B cell (primary cell): ENCODE measurements around the gene EPM2AIP1. TPM values are rescaled to one million over a fixed set of nuclear protein-coding genes. Genes with fewer than 3 reads are reported as not detected.
"Not testable (repeated sequence)": the region's sequence is repeated elsewhere in the genome, so short reads cannot be mapped to it uniquely, and the experiment has no call there.

ENCODE experiments used
- ATAC-seq: fragments of 200-7000 bp; cut with Tn5 transposase; one replicate; pipeline ENCODE4 v1.10.0; 2021; ENCODE audit warnings: low read depth, mild to moderate bottlenecking, moderate number of reproducible peaks, moderate library complexity
- CTCF ChIA-PET: fragments of 350-600 bp; sonication (Branson Sonifier 250); formaldehyde crosslinking; loops from one replicate; lab custom pipeline; 2021; ENCODE audit warnings: antibody characterized with exemption, inconsistent platforms; lab: Charles Lee
- POLR2A ChIA-PET: fragments of 350-600 bp; sonication (Branson Sonifier 250); formaldehyde crosslinking; loops from one replicate; lab custom pipeline; 2021; ENCODE audit warnings: antibody characterized with exemption; lab: Charles Lee
- DNase-seq: peaks from one replicate; pipeline ENCODE4 v3.0.0; 2013
- H2AFZ ChIP-seq: 2 replicates; pipeline ENCODE4 v1.6.1; 2012; ENCODE audit warnings: mild to moderate bottlenecking, low read depth, low read length; ENCODE audit not compliant: insufficient read depth, poor library complexity, severe bottlenecking
- H3K27ac ChIP-seq, 2 donors: 1 replicate in 1 of 2; 2 replicates in 1 of 2; pipeline ENCODE4 v1.5.1; 2012 to 2013; ENCODE audit warnings: low read length in 2 of 2, mild to moderate bottlenecking in 2 of 2, moderate library complexity in 1 of 2
- H3K27me3 ChIP-seq, 4 experiments: fragments of 200-600 bp in 1 of 4; sonication (generic) in 1 of 4; replicated peaks in 1 of 4; 1 replicate in 2 of 4; 2 replicates in 2 of 4; pipeline versions ENCODE4 v1.6.1 to v1.7.0; 2013 to 2016; ENCODE audit warnings: low read length in 3 of 4, mild to moderate bottlenecking in 2 of 4, mixed read lengths in 1 of 4, moderate library complexity in 1 of 4; ENCODE audit not compliant: insufficient read depth in 4 of 4, control insufficient read depth in 3 of 4; ENCODE audit errors: control extremely low read depth in 1 of 4
- H3K36me3 ChIP-seq, 2 experiments: replicated peaks in 1 of 2; 1 replicate in 1 of 2; 2 replicates in 1 of 2; pipeline versions ENCODE4 v1.6.1 to v1.7.1; 2013; ENCODE audit warnings: low read length in 1 of 2; ENCODE audit not compliant: insufficient read depth in 2 of 2, control insufficient read depth in 1 of 2; ENCODE audit errors: control extremely low read depth in 1 of 2, extremely low read depth in 1 of 2
- H3K4me1 ChIP-seq, 2 donors: fragments of 200-600 bp in 1 of 2; sonication (generic) in 1 of 2; 1 replicate in 1 of 2; 2 replicates in 1 of 2; pipeline versions ENCODE4 v1.5.1 to v1.6.1; 2013 to 2017; ENCODE audit warnings: low read length in 2 of 2; ENCODE audit not compliant: control insufficient read depth in 2 of 2, insufficient read depth in 2 of 2
- H3K4me2 ChIP-seq: replicated peaks from 2 replicates; pipeline ENCODE3; 2012; ENCODE audit warnings: mild to moderate bottlenecking, low read depth, low read length; ENCODE audit not compliant: poor library complexity, severe bottlenecking
- H3K4me3 ChIP-seq, 5 experiments: fragments of 200-600 bp in 1 of 5; sonication (generic) in 1 of 5; 1 replicate in 3 of 5; 2 replicates in 2 of 5; pipeline versions ENCODE4 v1.5.1 to v1.7.0; 2011 to 2016; ENCODE audit warnings: low read length in 4 of 5, mild to moderate bottlenecking in 4 of 5, low read depth in 2 of 5, control low read depth in 1 of 5, moderate library complexity in 1 of 5; ENCODE audit not compliant: insufficient read depth in 1 of 5; ENCODE audit errors: control extremely low read depth in 1 of 5, extremely low read depth in 1 of 5
- H3K79me2 ChIP-seq: fragments of 200-600 bp; sonication (generic); one replicate; pipeline ENCODE4 v1.6.0; 2016; ENCODE audit warnings: low read length; ENCODE audit not compliant: control insufficient read depth, insufficient read depth
- H3K9ac ChIP-seq: fragments of 200-600 bp; sonication (generic); 2 replicates; pipeline ENCODE4 v1.6.1; 2017; ENCODE audit warnings: mild to moderate bottlenecking, low read length, moderate library complexity
- H3K9me3 ChIP-seq, 3 donors: one replicate each; pipeline versions ENCODE4 v1.6.1 to v1.7.1; 2013; ENCODE audit warnings: low read length in 2 of 3; ENCODE audit not compliant: control insufficient read depth in 2 of 3, insufficient read depth in 1 of 3; ENCODE audit errors: control extremely low read depth in 1 of 3
- H4K20me1 ChIP-seq: 2 replicates; pipeline ENCODE4 v1.6.0; 2012; ENCODE audit warnings: mild to moderate bottlenecking, low read length; ENCODE audit not compliant: insufficient read depth, control insufficient read depth, poor library complexity, severe bottlenecking
- H3K27ac Mint-ChIP-seq: one replicate; pipeline ENCODE4 v1.8.0; 2021; ENCODE audit warnings: mixed read lengths
- H3K27me3 Mint-ChIP-seq: one replicate; pipeline ENCODE4 v1.8.0; 2021; ENCODE audit warnings: mixed read lengths
- H3K4me1 Mint-ChIP-seq: one replicate; pipeline ENCODE4 v1.8.0; 2021; ENCODE audit warnings: mixed read lengths
- H3K4me3 Mint-ChIP-seq: one replicate; pipeline ENCODE4 v1.8.0; 2021; ENCODE audit warnings: mixed read lengths
- H3K9me3 Mint-ChIP-seq: one replicate; pipeline ENCODE4 v1.8.0; 2022; ENCODE audit warnings: mixed read lengths; ENCODE audit not compliant: insufficient read depth
- EZH2 ChIP-seq: IDR thresholded peaks from 2 replicates; pipeline ENCODE4 v1.6.1; 2012; ENCODE audit warnings: borderline replicate concordance, low read depth, mild to moderate bottlenecking, moderate library complexity, low read length; ENCODE audit not compliant: insufficient read depth, poor library complexity, severe bottlenecking
- WGBS: methylation state at CpG from one replicate; pipeline ENCODE4 v1.1.5; 2013; ENCODE audit warnings: missing lambda C conversion rate; ENCODE audit not compliant: insufficient coverage; 5-methylcytosine and 5-hydroxymethylcytosine counted together
- intact Hi-C: fragments of 100-400 bp; cut with micrococcal nuclease; formaldehyde crosslinking; loops from one replicate; pipeline ENCODE4 v1.10.0; 2022
- polyA minus RNA-seq: library from RNA; depleted of rRNA, polyadenylated mRNA; stranded (reverse); fragments of >200 nt; gene quantifications from 2 replicates; pipeline ENCODE4 v1.2.3, GENCODE V29; 2012
- polyA plus RNA-seq: library from polyadenylated mRNA; depleted of rRNA; stranded (reverse); fragments of >200 nt; gene quantifications from 2 replicates; pipeline ENCODE4 v1.2.3, GENCODE V29; 2012
- total RNA-seq, 2 donors: library from RNA; stranded (reverse); fragments of 120-200 nt in 1 of 2; gene quantifications; 1 replicate in 1 of 2; 2 replicates in 1 of 2; pipeline versions ENCODE4 v1.2.3 to v1.2.4, GENCODE V29; 2013 to 2022
- TF ChIP-seq, protein P1 (sequence below): fragments of 200-600 bp; IDR thresholded peaks from one replicate; pipeline ENCODE4 v1.8.0; 2022; ENCODE audit warnings: antibody characterized with exemption, mild to moderate bottlenecking

The EPM2AIP1 gene
- total RNA-seq (42.4 and 44.9 TPM in 2 replicates), polyA plus RNA-seq (13.5 and 20.3 TPM in 2 replicates), polyA minus RNA-seq (18.4 and 18.6 TPM in 2 replicates)
- total RNA-seq (2013): 48.9 TPM

DNA sequence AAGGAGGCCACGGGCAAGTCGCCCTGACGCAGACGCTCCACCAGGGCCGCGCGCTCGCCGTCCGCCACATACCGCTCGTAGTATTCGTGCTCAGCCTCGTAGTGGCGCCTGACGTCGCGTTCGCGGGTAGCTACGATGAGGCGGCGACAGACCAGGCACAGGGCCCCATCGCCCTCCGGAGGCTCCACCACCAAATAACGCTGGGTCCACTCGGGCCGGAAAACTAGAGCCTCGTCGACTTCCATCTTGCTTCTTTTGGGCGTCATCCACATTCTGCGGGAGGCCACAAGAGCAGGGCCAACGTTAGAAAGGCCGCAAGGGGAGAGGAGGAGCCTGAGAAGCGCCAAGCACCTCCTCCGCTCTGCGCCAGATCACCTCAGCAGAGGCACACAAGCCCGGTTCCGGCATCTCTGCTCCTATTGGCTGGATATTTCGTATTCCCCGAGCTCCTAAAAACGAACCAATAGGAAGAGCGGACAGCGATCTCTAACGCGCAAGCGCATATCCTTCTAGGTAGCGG is at the start of gene EPM2AIP1:
EPM2AIP1 (minus strand) TSS at position 326 of the 520 bp plus-strand sequence; CDS start at position 272, 54 bp downstream.
- peaks cover 69% of the 10 kb centered on the region for H3K79me2 ChIP-seq
- CTCF ChIA-PET: interaction anchor here (0.7 to 3.8 kb wide), 12 partner anchors 10 to 124 kb away, joined by 3 to 25 read pairs (median 5); no protein-coding TSS in a partner anchor
- intact Hi-C loops: loop anchor here (1.0 to 5.0 kb wide), 5 partner anchors 23 to 100 kb away; partner anchors contain the start of gene TRANK1
- peak within 1 kb of the TSS; percentile 78 for H2AFZ ChIP-seq
- peaks cover 46 to 53% of the 10 kb centered on the region in 2 donors for H3K4me1 ChIP-seq
- Mint-ChIP-seq H3K27ac (no peak within 1 kb of the TSS), H3K4me1 (peaks cover 45% of the 10 kb centered on the region), H3K9me3 (no peaks in the 10 kb centered on the region), H3K27me3 (no peaks in the 10 kb centered on the region), H3K4me3 (no peak within 1 kb of the TSS)
- peak within 1 kb of the TSS; percentile 84 for H3K9ac ChIP-seq
- peaks cover 0 to 21% of the 10 kb centered on the region in 2 experiments for H3K36me3 ChIP-seq
- no peaks in the 10 kb centered on the region for H4K20me1 ChIP-seq
- DNase-seq (no peak), ATAC-seq (peak; percentile 83)
- peak within 1 kb of the TSS; percentile 89 for H3K4me2 ChIP-seq
- H3K4me3 ChIP-seq: peak within 1 kb of the TSS; percentile 72 to 86 (median 76)
- 1% methylated on average over 48 of the region's 48 CpGs for WGBS
- TF ChIP-seq, protein P1, sequence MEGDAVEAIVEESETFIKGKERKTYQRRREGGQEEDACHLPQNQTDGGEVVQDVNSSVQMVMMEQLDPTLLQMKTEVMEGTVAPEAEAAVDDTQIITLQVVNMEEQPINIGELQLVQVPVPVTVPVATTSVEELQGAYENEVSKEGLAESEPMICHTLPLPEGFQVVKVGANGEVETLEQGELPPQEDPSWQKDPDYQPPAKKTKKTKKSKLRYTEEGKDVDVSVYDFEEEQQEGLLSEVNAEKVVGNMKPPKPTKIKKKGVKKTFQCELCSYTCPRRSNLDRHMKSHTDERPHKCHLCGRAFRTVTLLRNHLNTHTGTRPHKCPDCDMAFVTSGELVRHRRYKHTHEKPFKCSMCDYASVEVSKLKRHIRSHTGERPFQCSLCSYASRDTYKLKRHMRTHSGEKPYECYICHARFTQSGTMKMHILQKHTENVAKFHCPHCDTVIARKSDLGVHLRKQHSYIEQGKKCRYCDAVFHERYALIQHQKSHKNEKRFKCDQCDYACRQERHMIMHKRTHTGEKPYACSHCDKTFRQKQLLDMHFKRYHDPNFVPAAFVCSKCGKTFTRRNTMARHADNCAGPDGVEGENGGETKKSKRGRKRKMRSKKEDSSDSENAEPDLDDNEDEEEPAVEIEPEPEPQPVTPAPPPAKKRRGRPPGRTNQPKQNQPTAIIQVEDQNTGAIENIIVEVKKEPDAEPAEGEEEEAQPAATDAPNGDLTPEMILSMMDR: peak; percentile 27
- TF ChIP-seq EZH2: no peak
- no peaks in the 10 kb centered on the region for H3K27me3 ChIP-seq
- no peaks in the 10 kb centered on the region for H3K9me3 ChIP-seq
- peak within 1 kb of the TSS; percentile 97 to 98 for H3K27ac ChIP-seq
- POLR2A ChIA-PET: interaction anchor here (0.6 to 1.8 kb wide), 13 partner anchors 23 to 1172 kb away, joined by 3 to 12 read pairs (median 4); partner anchors contain the start of gene TRANK1

DNA sequence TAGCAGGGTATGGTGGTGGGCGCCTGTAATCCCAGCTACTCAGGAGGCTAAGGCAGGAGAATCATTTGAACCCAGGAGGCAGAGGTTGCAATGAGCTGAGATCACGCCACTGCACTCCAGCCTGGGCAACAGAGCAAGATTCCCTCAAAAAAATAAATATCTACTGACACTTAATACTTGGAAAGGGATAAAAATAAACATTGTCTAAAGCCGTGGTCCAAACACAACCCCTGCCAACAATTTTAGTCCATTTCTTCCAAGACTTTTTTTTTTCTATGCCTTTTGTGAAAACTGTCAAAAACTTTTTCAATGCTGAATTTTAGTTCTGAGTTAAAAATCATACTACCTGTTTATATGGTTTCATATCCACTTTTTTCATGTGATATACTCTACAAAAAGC is 49.8 kb upstream of the EPM2AIP1 start:
- POLR2A ChIA-PET: not testable (repeated sequence)
- no CpG with 5 or more reads among the region's 3 CpGs for WGBS

More for the DNA sequence above, 49.8 kb upstream of the EPM2AIP1 start:
- H4K20me1 ChIP-seq, ATAC-seq, H3K27ac Mint-ChIP-seq, H3K27me3 ChIP-seq, H3K9me3 ChIP-seq, H3K4me3 ChIP-seq, H3K4me1 Mint-ChIP-seq, H3K79me2 ChIP-seq, H3K4me1 ChIP-seq, H3K27me3 Mint-ChIP-seq, intact Hi-C loops, H3K9ac ChIP-seq, H2AFZ ChIP-seq, DNase-seq, H3K4me3 Mint-ChIP-seq, H3K4me2 ChIP-seq, H3K27ac ChIP-seq, H3K9me3 Mint-ChIP-seq: not testable (repeated sequence)
- CTCF ChIA-PET: interaction anchor here (0.6 kb wide), 1 partner anchor 240 kb away, joined by 3 read pairs; no protein-coding TSS in a partner anchor
- H3K36me3 ChIP-seq: peaks cover 9 to 50% of the 10 kb centered on the region in 2 experiments
